BE2C (cell line): ENCODE measurements around the gene KMT2B.

Experiments used
- DNase-seq: peaks from one replicate; pipeline ENCODE4 v3.0.0-alpha.2; 2020
- H3K27me3 ChIP-seq: fragments of 250-450 bp; sonication (Bioruptor Pico); 2 replicates; pipeline ENCODE4 v1.5.1; 2020; ENCODE audit warnings: mild to moderate bottlenecking
- H3K36me3 ChIP-seq: fragments of 250-450 bp; sonication (Bioruptor Pico); 2 replicates; pipeline ENCODE4 v1.5.1; 2020; ENCODE audit warnings: mild to moderate bottlenecking
- H3K4me1 ChIP-seq: fragments of 250-450 bp; sonication (Bioruptor Pico); 2 replicates; pipeline ENCODE4 v1.5.1; 2020
- H3K4me3 ChIP-seq: 2 replicates; pipeline ENCODE4 v1.5.1; 2011; ENCODE audit warnings: low read depth, low read length
- H3K9me3 ChIP-seq: fragments of 250-450 bp; sonication (Bioruptor Pico); 2 replicates; pipeline ENCODE4 v1.5.1; 2020
- CTCF ChIP-seq: IDR thresholded peaks from 2 replicates; pipeline ENCODE4 v1.5.1; 2012; ENCODE audit warnings: mild to moderate bottlenecking, low read depth, low read length

KMT2B gene

GRCh38 chr19:35742121-35742724, 24.4 kb downstream of the KMT2B start, which contains the start of gene IGFLR1:
Gene IGFLR1, minus strand, starts transcription at chr19:35742452. Its CDS starts 1,272 bp downstream, at chr19:35741180.
- no peak for DNase-seq
- H3K36me3 ChIP-seq, result peaks cover 13% of the 10 kb centered on the region
- no peaks in the 10 kb centered on the region for H3K27me3 ChIP-seq
- no peaks in the 10 kb centered on the region for H3K9me3 ChIP-seq
- TF ChIP-seq CTCF, result no peak
- H3K4me3 ChIP-seq, result peak within 1 kb of the TSS; percentile 80
- peaks cover 3% of the 10 kb centered on the region; the same call in 1 of the 2 replicates for H3K4me1 ChIP-seq

- H3K36me3 ChIP-seq, result no peaks in the 10 kb centered on the region
- no peaks in the 10 kb centered on the region for H3K9me3 ChIP-seq
- peak overlapping the region; percentile 75; the same call in 1 of the 2 replicates for H3K4me3 ChIP-seq
- DNase-seq, result no peak
- peaks cover 3% of the 10 kb centered on the region; the same call in 1 of the 2 replicates for H3K4me1 ChIP-seq
- no peak for TF ChIP-seq CTCF
- no peaks in the 10 kb centered on the region for H3K27me3 ChIP-seq
These were observed 26.0 kb downstream of the KMT2B start for GRCh38 chr19:35743640-35744429.

GRCh38 chr19:35744430-35745327, 26.9 kb downstream of the KMT2B start:
- no peaks in the 10 kb centered on the region for H3K9me3 ChIP-seq
- no peaks in the 10 kb centered on the region for H3K36me3 ChIP-seq
- no peaks in the 10 kb centered on the region for H3K27me3 ChIP-seq
- peak; percentile 98 for DNase-seq
- peaks cover 6% of the 10 kb centered on the region; the same call in 1 of the 2 replicates for H3K4me1 ChIP-seq
- H3K4me3 ChIP-seq, result peak overlapping the region; percentile 75
- TF ChIP-seq CTCF, result peak; percentile 54

- no peaks in the 10 kb centered on the region for H3K27me3 ChIP-seq
- no peaks in the 10 kb centered on the region for H3K9me3 ChIP-seq
- no peak for TF ChIP-seq CTCF
- peaks cover 6% of the 10 kb centered on the region; the same call in 1 of the 2 replicates for H3K4me1 ChIP-seq
- no peaks in the 10 kb centered on the region for H3K36me3 ChIP-seq
- peak; percentile 97 for DNase-seq
- peak within 1 kb of the TSS; percentile 75 for H3K4me3 ChIP-seq
These were observed 27.7 kb downstream of the KMT2B start, which contains the start of the genes PSENEN and U2AF1L4 for GRCh38 chr19:35745328-35746086. Gene PSENEN, plus strand, starts transcription at chr19:35745651. Its CDS starts 280 bp downstream, at chr19:35745931. Gene U2AF1L4, minus strand, starts transcription at chr19:35745418. Its CDS starts 27 bp downstream, at chr19:35745391.

- DNase-seq, result no peak
- Histone ChIP-seq H3K4me3 (peak overlapping the region; percentile 75), H3K9me3 (no peaks in the 10 kb centered on the region), H3K4me1 (peaks cover 6% of the 10 kb centered on the region; the same call in 1 of the 2 replicates), H3K36me3 (no peaks in the 10 kb centered on the region), H3K27me3 (no peaks in the 10 kb centered on the region)
- TF ChIP-seq CTCF, result no peak
These were observed 28.3 kb downstream of the KMT2B start for GRCh38 chr19:35746087-35746462.
